Amniotic epithelial cell (primary cell): ENCODE results near the gene SPOCD1.

Experiments
- DNase-seq: peaks from one replicate; pipeline ENCODE4 v3.0.0-alpha.2; 2010; ENCODE audit warnings: low read depth

The SPOCD1 gene

DNA sequence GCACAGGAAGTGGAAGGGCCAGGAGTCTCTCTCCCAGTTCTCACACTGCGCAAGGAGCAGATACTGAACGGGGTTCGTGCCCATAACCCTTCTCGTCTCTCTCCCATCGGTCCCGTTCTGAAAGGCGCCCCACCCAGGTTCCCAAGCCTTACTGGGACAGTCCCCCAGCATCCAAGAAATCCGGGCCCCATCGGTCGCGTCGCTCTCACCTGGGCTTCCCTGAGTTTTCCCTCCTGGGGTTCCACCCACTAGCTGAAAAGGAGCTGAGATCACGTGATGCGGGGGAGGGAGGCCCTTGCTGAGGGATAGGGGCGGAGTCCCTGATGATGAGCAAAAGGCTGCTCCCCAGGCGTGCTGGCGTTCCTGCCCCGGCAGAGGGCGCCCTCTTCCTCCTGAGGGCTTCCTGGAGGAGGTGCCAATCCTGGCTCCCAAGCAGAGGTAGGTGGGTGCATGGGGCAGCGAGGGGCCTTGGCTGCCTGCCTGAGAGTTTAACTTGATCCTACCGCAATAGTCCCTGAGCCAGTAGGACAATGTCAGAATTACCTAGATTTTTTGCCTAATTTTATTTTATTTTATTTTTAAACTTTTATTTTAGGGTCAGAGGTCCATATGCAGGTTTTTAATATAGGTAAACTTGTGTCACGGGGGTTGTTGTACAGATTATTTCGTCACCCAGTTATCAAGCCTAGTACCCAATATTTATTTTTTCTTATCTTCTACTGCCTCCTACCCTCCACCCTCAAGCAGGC lies at the start of gene SPOCD1:
SPOCD1 (minus strand) TSS at position 271 of the 749 bp plus-strand sequence. CDS start 689 bp downstream, outside the sequence.
- DNase-seq: peak; percentile 84

DNA sequence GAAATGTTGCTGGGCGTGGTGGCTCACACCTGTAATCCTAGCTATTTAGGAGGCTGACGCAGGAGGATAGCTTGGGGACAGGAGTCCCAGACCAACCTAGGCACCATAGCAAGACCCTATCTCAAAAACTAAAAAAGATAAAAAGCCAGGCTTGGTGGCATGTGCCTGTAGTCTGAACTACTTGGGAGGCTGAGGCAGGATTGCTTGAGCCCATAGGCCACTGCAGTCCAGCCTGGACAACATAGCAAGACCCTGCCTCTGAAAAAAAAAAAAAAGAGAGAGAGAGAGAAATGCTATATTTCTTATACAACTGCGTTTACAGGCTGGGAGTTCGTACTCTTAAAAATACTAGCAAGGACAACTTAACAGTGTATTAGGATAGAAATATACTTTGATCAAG lies 46.2 kb upstream of the SPOCD1 start:
- no peak for DNase-seq

DNA sequence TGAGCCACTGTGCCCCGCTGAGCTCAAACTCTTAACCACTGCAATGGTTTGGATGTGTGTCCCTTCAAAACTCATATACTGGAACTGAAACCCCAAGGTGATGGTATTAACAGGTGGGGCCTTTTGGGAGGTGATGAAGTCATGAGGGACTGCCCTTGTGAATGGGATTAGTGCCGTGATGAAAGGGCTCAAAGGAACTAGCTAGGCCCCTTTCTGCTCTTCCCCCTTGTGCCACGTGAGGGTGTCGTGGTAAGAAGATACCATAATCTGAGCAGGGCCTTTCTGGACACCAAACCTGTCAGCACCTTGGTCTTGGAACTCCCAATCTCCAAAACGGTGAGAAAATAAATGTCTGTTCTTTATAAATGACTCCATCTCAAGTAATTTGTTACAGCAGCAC lies 45.5 kb upstream of the SPOCD1 start:
- no peak for DNase-seq

DNA sequence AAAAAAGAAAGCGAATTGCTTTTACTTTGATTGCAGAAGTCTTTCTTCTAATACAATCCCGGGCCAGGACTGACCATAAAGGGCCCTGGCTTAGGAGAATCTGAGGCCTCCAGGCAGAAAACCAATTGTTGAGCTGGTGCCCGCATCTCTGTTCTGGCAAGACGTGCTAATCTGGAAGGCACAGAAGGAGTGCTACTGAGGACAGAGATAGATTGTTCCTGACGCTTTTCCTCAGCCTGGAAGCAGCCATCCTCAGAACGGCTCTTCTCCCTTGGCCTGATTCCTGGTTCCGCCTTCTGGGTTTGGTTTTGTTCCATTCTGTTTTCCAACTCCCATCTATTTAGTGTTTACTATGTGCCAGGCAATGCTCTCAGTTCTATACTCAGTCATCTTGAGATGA lies 44.8 kb upstream of the SPOCD1 start:
- no peak for DNase-seq

DNA sequence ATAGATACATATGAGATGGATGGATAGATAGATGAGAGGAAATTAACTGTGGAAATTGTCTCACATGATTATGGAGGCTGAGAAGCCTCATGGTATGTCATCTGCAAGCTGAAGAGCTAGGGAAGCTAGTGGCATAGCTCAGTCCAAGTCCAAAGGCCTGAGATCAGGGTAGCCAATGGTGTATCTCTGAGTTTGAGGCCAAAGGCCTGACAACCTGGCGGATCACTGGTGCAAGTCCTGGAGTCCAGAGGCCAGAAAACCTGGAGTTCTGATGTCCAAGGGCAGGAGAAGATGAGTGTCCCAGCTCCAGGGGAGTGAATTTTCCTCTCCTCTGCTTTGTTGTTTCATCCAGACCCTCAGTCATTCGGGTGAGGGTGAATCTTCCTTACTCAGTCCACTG lies 43.9 kb upstream of the SPOCD1 start:
- DNase-seq: no peak

DNA sequence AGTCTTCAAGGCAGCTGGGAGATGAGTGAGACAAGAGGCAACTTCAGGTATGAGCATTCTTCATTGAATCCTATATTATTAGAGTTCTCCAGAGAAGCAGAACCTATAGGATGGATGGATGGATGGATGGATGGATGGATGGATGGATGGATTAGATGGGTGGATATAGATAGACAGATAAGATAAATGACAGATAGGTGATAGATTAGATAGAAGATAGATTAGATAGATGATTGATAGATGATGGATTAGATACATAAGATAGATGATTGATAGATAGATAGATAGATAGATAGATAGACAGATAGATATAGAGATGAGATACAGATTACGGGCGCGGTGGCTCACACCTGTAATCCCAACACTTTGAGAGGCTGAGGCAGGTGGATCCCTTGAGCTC lies 43.2 kb upstream of the SPOCD1 start:
- no peak for DNase-seq

DNA sequence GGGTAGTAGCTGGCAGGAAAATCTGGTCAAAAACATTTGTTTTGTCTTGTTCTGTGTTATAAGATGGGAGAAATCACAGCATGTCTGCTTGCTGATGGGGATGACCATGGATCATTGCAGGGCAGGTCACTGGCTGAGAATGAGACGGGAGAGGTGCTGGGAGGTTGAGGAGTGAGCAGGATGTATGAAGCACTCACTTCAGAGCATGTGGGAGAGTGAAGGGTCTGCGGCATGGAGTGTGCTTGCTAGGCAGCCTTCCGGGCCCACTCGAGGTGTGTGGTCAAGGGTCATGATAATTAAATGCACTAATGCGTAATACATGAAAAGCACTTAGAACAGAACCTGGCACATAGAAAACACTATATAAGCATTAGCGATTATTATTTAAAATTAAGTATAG lies 42.0 kb upstream of the SPOCD1 start:
- DNase-seq: no peak

DNA sequence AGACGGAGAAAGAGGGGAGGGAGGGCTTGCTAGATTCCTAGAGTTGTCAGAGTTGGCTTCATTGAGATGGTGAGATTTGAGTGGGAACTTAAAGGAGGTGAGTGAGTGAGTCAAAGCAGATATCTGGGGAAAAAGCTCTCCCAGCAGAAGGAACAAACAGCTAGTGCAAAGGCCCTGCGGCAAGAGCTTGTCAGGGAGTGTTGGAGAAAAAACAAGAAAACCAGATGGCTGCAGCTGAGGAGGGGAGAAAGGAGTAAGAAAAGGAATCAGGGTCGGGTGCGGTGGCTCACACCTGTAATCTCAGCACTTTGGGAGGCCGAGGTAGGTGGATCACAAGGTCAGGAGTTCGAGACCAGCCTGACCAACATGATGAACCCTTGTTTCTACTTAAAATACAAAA lies 40.3 kb upstream of the SPOCD1 start:
- DNase-seq: no peak

DNA sequence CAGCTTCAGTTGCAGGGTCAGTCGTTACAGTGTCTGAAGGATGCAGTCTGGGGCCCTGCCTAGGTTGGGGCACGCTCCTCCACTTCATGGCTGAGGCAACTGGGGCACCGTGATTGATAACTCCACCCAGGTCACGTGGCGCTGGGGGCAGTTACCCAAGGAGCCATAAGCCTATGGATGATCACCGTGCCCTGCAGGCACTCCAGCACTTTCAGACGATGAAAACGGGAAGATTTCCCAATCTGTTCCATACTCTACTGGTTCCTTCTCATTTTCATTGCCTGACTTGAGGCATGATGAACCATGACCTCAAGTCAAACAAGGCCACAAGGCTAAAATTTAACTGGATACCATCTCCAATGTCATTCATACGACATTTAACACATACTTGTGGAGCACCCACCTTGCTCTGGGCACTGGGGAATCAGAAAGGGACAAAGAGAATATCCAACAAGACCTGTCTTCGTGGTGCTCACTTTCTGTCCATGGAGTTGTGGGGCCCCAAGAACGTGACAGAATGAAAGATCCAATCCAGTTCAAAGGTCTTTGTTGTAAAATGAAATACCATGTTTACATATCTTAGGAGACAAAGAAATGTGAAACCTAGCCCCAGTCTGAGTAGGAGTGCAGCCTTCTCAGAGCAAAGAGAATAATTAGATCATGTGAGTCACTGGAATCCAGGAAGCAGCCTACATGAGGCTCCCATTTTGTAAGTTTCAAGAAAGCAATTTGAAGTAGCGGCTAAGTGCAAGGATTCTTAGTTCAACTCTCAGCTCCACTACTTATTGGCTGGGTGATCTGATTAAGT lies 39.4 kb upstream of the SPOCD1 start:
- DNase-seq: peak; percentile 80

DNA sequence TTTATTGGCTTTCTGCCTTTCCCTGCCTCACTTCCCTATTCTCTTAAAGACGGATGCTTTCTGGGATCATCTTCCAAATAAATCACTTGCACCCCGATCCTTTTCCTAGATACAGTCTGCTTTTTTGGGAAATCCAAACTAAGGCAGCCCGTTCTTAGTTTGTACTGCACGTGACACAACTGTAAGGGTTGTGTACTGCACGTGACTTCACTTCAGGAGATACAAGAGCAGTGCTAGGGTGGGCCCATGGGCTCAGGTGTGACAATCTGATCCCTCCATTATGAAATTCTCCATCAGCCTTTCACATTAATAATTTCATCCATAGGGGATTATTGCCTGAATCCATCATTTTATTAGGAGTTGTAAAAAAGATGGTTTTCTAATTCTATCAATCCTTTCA lies 33.8 kb upstream of the SPOCD1 start:
- DNase-seq: no peak

DNA sequence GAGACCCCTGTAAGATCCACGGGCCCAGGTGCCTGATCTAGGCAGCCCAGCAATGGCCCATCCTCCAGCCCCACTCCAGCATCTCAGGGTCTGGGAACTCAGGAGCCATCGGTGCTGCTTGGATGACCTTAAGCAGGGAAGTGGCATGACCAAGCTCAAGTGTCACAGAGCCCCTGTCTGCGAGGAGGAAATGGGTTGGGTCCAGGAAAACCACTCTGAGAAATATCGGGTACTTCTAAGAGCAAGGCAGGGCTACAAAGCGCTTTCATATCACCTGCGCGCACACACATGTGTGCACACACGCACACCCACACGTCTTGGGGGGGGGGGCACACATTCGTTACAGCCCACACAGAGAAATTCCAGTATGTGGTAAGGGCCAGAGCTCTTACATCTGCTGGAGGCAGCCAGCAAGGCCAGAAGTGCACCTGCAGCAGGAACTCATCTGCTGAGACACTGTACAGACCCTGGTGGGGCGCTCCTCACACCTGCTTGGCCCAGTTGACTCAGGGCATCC lies 32.6 kb upstream of the SPOCD1 start:
- DNase-seq: no peak

DNA sequence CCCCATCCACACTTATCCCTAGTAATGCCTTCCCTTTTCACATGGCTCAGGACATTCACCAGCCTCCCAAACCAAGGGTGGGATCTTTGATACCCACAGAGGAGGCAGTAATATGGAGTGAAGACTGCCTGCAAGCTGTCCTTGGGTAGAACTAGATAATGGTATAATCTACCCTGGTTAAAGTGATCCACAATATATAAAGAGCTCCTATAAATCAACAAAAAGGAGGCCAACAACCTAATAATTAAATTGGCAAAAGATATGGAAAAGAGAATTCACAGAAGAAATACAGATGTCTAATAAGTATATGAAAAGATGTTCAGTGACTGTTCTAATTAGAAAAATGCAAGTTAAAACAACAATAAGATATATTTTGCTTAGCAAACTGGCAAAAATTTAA lies 30.7 kb upstream of the SPOCD1 start:
- no peak for DNase-seq

DNA sequence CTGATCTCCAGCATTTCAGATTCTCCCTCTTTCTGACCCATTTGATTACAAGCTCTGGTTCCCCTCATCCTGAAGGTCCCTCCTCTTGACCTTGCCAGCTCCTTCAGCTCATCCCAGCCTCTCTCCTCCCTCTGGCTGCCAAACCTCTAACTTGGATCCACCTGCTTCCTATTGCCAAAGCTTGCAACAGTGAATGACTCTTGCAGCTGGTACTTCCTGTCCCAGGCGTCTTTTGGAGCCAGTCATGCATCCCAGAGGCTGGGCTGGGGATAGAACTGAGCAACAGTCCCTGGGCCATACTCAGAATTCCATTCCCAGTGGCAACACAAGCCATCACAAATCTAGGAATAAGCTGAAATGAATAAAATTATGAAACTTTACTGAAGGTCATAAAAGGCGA lies 27.7 kb upstream of the SPOCD1 start:
- DNase-seq: peak; percentile 63

DNA sequence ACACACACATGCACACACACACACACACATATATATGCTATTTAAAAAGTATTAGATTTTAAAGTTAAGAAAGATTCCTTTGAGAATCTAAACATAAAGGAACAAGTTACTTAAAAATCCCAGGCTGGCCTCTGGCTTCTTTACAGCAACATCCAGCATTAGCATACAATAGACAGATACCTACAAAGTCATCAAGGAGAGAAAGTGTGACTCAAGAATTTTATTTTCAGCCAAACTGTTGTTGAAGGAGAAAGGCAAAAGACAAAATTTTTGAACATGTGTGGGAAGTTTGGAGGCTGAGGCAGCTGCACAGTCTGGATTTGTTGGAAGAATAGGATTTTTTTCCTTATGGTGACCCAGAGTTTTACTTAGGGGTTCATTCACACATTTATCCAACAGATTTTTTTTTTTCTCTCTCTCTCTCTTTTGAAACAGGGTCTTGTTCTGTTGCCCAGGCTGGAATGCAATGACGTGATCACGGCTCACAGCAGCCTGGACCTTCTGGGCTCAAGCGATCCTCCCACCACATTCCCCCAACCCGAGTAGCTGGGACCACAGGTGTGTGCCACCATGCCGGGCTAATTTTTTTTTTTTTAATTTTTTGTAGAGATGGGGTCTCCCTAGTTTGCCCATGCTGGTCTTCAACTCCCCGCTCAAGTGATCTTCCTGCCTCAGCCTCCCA lies 24.0 kb upstream of the SPOCD1 start:
- DNase-seq: peak; percentile 46

DNA sequence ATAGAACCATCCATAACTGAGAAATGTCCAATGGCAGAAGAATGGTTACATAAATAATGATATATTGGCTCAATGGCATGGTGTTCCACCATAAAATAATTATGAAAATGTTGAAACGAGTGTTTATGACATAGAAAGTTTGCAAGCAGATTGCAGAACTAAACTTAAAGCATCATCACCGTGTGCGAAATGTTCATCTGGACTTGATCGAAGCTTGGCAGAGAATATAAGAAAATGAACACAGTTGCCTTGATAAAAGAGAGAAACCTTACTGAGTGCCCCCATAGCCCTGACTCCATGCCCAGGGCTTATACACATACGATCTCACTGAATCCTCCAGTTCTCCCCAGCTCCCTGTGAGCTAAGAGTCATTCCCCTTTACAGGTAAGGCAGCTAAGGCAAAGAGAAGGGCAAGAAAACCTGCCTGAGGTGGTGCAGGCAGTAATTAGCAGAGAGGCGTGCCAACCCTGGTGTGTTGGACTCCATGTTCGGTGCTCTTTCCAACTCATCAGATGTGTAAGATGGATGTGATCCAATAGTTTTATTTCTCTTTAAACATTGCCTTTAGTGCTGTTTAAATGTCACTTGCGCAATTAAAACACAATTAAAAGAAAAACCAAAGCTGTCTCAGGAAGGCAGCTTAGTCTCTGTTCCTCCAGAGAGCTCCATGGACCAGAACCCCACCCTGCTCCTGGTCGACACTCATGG lies 21.8 kb upstream of the SPOCD1 start:
- DNase-seq: no peak

DNA sequence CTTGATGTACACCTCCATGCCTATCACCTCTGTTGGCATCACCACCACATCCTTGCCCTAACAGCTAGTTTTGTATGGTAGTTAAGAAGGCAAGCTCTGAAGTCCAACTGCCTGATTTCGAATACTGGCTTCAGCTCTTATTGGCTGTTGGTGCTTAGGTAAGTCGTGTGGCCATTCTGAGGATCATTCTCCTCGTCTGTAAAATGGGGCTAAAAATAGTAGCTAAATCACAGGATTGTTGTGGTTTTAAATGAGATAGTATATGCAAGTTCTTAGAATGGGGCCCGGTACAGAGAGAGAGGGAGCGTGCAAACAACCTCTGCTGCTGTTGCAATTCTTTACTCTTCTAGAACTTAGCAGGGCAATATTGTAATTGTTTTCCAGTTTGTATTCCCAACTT lies 20.8 kb upstream of the SPOCD1 start:
- DNase-seq: no peak

DNA sequence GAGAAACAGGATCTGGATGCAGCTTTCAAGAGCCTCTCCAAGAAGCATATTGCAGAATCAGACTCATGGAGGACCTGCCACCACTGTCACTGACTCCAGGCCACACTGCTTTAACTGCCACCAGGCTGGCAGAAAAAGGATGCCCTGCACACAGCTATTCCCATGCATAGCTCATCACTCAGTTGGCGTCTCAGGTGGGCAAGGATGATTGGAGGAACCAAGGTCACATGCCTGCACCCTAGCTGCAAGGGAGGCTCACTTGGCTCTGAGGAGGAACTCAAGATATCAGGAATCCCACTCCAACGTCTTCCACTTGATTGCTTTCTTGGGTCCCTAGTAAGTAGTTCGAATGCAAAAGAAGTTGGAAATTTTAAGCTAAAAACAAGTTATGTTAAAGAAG lies 19.6 kb upstream of the SPOCD1 start:
- DNase-seq: no peak

DNA sequence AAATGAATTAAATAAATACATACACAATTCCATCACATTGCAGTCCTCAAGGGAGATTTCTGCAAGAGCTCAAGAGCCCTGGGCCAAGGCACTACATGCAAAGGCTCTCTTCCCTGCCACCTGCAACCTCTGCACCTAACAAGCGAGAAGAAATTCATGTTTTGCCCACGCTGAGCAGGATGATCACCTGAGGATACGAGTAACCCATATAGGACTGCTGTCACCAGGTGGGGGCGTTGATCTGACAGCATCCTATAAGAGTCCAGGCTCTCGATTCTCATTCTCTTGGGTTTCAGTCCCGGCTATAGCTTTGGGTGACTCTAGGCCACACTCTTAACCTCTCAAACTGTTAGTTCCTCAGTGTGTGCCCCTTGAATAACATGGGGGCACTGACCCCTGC lies 18.7 kb upstream of the SPOCD1 start:
- DNase-seq: no peak

DNA sequence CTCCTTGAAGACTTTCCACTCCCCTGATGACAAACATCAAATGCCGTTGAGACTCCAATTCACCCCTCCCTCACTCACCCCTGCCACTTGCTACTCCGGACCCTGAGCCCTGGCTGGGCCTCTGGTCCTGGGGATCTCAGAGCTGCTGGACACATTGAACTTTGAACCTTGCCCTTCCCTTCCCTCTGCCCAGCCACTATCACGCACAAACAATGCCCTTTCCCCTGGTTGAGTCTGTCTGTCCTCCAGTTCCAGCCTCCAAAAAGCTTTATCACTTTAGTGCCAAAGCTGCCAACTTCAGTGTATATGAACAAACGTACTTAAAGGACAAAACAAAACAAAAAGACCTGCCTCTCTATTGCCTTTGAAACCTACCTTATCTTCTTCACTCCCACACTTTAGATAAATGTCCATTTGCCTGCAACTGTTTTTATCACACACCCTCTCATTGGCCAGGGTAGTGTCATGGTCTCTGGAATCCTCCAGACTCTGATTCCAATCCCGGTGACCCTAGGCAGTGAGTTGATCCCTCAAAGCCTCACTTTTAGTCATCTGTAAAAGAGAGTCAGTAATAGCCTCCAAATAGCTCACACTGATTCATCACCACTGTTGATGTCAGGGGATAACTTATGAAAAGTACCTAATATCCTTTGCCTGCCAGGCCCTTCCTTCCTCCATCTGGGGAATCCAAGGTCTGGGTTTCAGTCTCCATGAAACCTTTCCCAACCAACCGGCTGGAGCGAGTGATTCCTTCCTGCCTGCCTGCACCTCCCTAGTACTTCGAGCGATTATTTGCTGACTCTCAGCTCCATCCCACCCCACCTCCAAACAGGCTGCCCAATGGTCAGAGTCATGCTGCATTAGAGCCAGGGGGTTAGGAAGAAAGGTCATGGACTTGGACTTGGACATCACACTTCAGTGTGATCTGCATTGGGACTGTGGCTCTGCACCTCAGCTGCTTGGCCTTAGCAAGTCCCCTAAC lies 15.9 kb upstream of the SPOCD1 start:
- DNase-seq: peak; percentile 82

DNA sequence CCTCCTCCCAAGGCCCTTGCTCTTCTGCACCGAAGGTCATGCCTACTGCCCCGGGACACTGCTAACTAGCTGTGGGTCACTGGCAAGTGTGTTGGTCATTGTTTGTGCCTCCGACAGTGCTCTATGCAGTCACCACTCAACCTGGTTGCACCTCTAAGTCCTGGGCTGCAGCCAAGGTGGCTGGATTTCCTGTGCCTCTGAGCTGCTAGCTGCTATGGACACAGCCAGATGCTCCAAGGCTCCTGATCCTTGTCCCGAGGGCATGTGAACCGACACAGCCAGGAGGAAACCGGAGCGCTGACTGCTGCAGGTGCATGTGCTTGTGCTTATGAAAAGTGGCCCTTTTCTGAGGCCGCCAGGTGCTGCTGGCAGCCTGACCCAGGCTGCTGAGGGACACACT lies 14.7 kb upstream of the SPOCD1 start:
- DNase-seq: no peak

DNA sequence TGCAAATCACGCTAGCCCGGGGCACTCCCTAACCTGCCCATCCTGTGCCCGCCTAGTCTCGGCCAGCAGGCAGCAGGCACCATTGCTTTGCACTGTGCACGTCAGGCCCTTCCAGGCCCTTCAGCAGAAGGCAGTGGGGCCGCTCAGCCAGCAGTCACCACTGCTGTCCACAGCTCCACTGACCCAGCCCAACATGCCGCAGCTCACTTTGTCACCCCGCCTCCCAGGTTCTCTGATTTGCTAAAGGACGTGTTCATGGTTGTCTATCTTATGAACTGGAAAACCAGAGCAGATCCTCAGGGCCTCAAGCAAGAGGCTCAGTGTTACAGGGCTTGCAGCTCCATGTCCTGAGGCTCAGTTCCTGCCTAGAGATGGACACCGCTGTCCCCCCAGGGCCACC lies 14.2 kb upstream of the SPOCD1 start:
- no peak for DNase-seq
